Skeletal muscle satellite cell (primary cell): ENCODE data around the gene AQR.

ENCODE experiments used
- H3K27me3 ChIP-seq: 2 replicates; pipeline ENCODE4 v1.7.0; 2013; ENCODE audit warnings: low read length; ENCODE audit not compliant: control insufficient read depth, insufficient read depth
- H3K36me3 ChIP-seq: 2 replicates; pipeline ENCODE4 v1.7.0; 2013; ENCODE audit warnings: mild to moderate bottlenecking, control low read depth, low read length; ENCODE audit not compliant: insufficient read depth
- H3K4me1 ChIP-seq: 2 replicates; pipeline ENCODE4 v1.7.0; 2013; ENCODE audit warnings: low read length; ENCODE audit not compliant: control insufficient read depth, insufficient read depth
- H3K4me2 ChIP-seq: 2 replicates; pipeline ENCODE4 v1.7.0; 2013; ENCODE audit warnings: mild to moderate bottlenecking, low read length
- H3K4me3 ChIP-seq: 2 replicates; pipeline ENCODE4 v1.7.0; 2013; ENCODE audit warnings: low read length
- H3K9ac ChIP-seq: 2 replicates; pipeline ENCODE4 v1.7.0; 2013; ENCODE audit warnings: mild to moderate bottlenecking, low read depth, low read length, moderate library complexity
- H3K9me3 ChIP-seq: replicated peaks from 2 replicates; pipeline ENCODE4 v1.7.0; 2013; ENCODE audit warnings: mild to moderate bottlenecking, control low read depth, low read length

The AQR gene

GRCh38 chr15:34905047-34905446, 64.5 kb downstream of the AQR start:
- Histone ChIP-seq H3K27me3 (no peaks in the 10 kb centered on the region), H3K36me3 (peaks cover 47% of the 10 kb centered on the region), H3K9ac (no peak overlapping the region), H3K4me3 (no peak overlapping the region), H3K9me3 (no peaks in the 10 kb centered on the region), H3K4me2 (no peak overlapping the region), H3K4me1 (no peaks in the 10 kb centered on the region)

DNA sequence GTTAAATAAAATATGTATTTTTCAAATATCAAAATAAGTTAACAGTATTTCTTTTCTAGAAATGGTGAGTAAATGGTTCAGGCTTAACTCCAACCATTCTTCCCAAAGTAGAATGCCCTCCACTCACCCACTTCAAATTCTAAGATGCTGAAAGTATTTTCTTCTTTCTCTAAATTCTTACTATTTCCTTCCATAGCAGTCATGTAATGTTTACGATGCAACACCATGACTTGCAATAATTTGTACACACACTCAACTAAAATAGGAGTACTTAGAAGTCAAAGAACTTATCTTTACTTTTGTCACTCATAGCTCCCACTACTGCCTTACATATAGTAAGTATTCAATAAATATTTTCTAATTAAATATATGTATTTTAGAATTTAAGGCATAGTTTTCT, 65.0 kb downstream of the AQR start:
- H3K4me3 ChIP-seq = no peak overlapping the region
- H3K27me3 ChIP-seq = no peaks in the 10 kb centered on the region
- no peaks in the 10 kb centered on the region for H3K4me1 ChIP-seq
- no peaks in the 10 kb centered on the region for H3K9me3 ChIP-seq
- peaks cover 50% of the 10 kb centered on the region for H3K36me3 ChIP-seq
- no peak overlapping the region for H3K4me2 ChIP-seq
- H3K9ac ChIP-seq = no peak overlapping the region

- no peak overlapping the region for H3K9ac ChIP-seq
- no peaks in the 10 kb centered on the region for H3K27me3 ChIP-seq
- H3K4me3 ChIP-seq = no peak overlapping the region
- no peaks in the 10 kb centered on the region for H3K4me1 ChIP-seq
- peaks cover 45% of the 10 kb centered on the region for H3K36me3 ChIP-seq
- H3K9me3 ChIP-seq = no peaks in the 10 kb centered on the region
- no peak overlapping the region for H3K4me2 ChIP-seq
These were observed 68.8 kb downstream of the AQR start for GRCh38 chr15:34900748-34901147.

DNA sequence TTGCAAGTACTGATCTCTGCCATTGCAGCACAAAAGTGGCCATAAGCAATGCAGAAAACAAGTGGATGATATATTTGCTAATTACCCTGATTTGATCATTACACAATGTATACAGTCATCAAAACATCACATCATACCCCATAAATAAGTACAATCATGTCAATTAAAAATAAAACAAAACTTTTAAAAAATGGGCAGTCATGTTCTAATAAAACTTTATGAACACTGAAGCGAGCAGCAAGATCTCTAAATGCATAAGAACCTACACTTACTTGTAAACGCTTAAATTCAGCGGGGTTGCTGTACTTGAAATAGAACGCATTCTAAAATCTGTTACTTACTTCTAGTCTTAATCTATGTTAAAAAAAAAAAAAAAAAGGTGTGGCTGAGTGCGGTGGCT, 73.4 kb downstream of the AQR start:
- no peaks in the 10 kb centered on the region for H3K27me3 ChIP-seq
- H3K4me3 ChIP-seq = no peak overlapping the region
- H3K36me3 ChIP-seq = peaks cover 59% of the 10 kb centered on the region
- H3K4me2 ChIP-seq = no peak overlapping the region
- H3K9me3 ChIP-seq = peaks cover 12% of the 10 kb centered on the region
- no peak overlapping the region for H3K9ac ChIP-seq
- no peaks in the 10 kb centered on the region for H3K4me1 ChIP-seq

GRCh38 chr15:34893967-34894366, 75.6 kb downstream of the AQR start:
- no peak overlapping the region for H3K9ac ChIP-seq
- H3K27me3 ChIP-seq = no peaks in the 10 kb centered on the region
- no peak overlapping the region for H3K4me2 ChIP-seq
- no peak overlapping the region for H3K4me3 ChIP-seq
- H3K9me3 ChIP-seq = peaks cover 12% of the 10 kb centered on the region
- H3K36me3 ChIP-seq = peaks cover 58% of the 10 kb centered on the region
- peaks cover 5% of the 10 kb centered on the region for H3K4me1 ChIP-seq

DNA sequence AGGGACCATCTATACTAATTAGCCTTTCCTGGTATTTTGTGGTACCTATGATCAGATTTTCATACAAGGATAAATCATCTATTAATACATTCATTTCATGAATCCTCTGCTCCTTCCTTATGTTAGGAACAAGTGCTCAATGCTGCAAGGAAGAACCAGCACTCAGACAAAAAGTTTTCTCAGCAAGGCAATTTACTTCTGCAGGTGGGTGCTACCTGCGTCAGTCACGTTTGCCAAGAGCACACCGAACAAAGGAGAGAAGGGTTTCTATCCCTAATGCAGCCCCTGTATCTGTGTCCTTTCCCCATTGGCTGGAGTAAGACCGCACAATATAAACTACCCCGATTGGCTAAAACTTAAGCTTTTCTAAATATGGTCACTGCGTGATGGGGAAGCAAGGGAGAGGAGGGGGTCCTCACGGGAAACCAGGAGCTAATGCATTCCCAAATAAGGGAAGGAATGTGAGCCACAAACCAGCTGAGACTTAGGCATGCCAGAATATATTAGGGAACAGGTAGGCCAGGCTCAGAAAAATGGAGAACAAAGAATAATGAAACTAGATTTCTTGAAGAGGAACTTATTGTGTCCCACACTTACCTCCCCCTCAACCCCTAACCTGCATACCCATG, 76.5 kb downstream of the AQR start:
- no peak overlapping the region for H3K9ac ChIP-seq
- H3K9me3 ChIP-seq = peaks cover 12% of the 10 kb centered on the region
- no peak overlapping the region for H3K4me2 ChIP-seq
- H3K4me3 ChIP-seq = no peak overlapping the region
- H3K36me3 ChIP-seq = peaks cover 57% of the 10 kb centered on the region
- no peaks in the 10 kb centered on the region for H3K27me3 ChIP-seq
- peaks cover 5% of the 10 kb centered on the region for H3K4me1 ChIP-seq

GRCh38 chr15:34890424-34890823, 79.1 kb downstream of the AQR start:
- H3K9me3 ChIP-seq = peaks cover 12% of the 10 kb centered on the region
- no peaks in the 10 kb centered on the region for H3K27me3 ChIP-seq
- H3K9ac ChIP-seq = no peak overlapping the region
- H3K4me2 ChIP-seq = no peak overlapping the region
- no peak overlapping the region for H3K4me3 ChIP-seq
- peaks cover 45% of the 10 kb centered on the region for H3K36me3 ChIP-seq
- peaks cover 9% of the 10 kb centered on the region for H3K4me1 ChIP-seq

DNA sequence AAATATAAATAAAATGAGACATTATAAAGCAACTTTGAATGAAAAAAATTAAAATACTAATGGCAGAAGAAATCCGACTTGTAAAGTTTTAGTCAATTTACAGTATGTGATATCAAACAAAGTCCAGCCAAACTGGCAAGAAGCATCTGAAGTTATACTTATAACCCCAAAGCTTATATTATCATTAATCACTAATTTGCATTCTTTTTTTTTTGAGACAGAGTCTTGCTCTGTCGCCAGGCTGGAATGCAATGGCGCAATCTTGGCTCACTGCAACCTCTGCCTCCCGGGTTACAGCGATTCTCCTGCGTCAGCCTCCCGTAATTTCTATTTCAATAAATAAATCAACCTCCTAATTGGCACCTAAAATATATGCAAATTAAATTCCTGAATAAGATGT, 80.1 kb downstream of the AQR start:
- Histone ChIP-seq H3K4me3 (no peak overlapping the region), H3K9me3 (peaks cover 12% of the 10 kb centered on the region), H3K27me3 (no peaks in the 10 kb centered on the region), H3K36me3 (peaks cover 50% of the 10 kb centered on the region), H3K9ac (no peak overlapping the region), H3K4me2 (no peak overlapping the region), H3K4me1 (peaks cover 9% of the 10 kb centered on the region)

GRCh38 chr15:34886134-34886533, 83.4 kb downstream of the AQR start:
- peaks cover 17% of the 10 kb centered on the region for H3K4me1 ChIP-seq
- no peak overlapping the region for H3K9ac ChIP-seq
- no peaks in the 10 kb centered on the region for H3K27me3 ChIP-seq
- H3K4me3 ChIP-seq = no peak overlapping the region
- no peak overlapping the region for H3K4me2 ChIP-seq
- H3K36me3 ChIP-seq = peaks cover 46% of the 10 kb centered on the region
- H3K9me3 ChIP-seq = no peaks in the 10 kb centered on the region

DNA sequence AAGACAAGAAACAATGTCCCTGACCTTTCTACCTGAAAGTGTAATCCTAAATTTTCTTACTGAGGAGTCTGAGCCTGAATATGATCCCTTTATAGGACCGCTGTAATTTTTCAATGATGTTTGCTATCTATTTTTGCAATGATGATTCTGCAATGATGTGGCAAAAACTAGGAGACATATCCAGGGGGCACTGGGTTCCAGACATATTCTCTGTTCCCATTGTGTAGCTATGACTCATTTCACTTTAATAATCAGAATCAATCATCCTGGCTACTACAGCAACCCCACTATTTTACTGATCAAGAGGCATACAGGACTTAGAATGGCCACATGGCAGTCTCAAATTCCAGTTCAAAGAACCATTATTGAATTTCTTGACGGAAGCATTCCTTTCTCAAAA, 85.9 kb downstream of the AQR start:
- H3K36me3 ChIP-seq = peaks cover 48% of the 10 kb centered on the region
- H3K9ac ChIP-seq = no peak overlapping the region
- no peaks in the 10 kb centered on the region for H3K27me3 ChIP-seq
- no peak overlapping the region for H3K4me2 ChIP-seq
- H3K4me1 ChIP-seq = peaks cover 12% of the 10 kb centered on the region
- no peak overlapping the region for H3K4me3 ChIP-seq
- H3K9me3 ChIP-seq = no peaks in the 10 kb centered on the region

GRCh38 chr15:34883042-34883441, 86.5 kb downstream of the AQR start:
- peaks cover 48% of the 10 kb centered on the region for H3K36me3 ChIP-seq
- H3K4me1 ChIP-seq = peaks cover 12% of the 10 kb centered on the region
- H3K9ac ChIP-seq = no peak overlapping the region
- H3K9me3 ChIP-seq = no peaks in the 10 kb centered on the region
- H3K4me2 ChIP-seq = no peak overlapping the region
- H3K27me3 ChIP-seq = no peaks in the 10 kb centered on the region
- no peak overlapping the region for H3K4me3 ChIP-seq

DNA sequence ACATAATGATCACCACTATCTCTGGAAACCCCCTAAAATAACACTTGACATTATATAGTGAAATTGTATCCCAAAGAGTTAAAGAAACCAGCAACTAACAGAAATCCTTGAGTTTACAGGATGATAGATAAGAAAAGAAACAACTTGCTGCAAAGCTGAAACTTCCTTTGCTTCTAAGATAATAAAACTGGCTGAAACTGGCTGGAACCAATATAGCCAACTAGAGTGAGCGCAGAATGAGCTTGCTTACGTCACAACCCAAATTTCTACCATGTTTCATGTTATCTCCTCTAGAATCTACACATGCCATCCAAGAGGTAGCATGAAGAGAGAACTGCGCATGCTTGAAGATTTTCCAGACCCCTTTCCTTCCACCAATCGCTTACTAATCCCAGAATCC, 90.4 kb downstream of the AQR start:
- H3K4me1 ChIP-seq = peaks cover 8% of the 10 kb centered on the region
- H3K9me3 ChIP-seq = no peaks in the 10 kb centered on the region
- no peak overlapping the region for H3K4me3 ChIP-seq
- peaks cover 41% of the 10 kb centered on the region for H3K36me3 ChIP-seq
- no peak overlapping the region for H3K9ac ChIP-seq
- H3K4me2 ChIP-seq = no peak overlapping the region
- no peaks in the 10 kb centered on the region for H3K27me3 ChIP-seq
